Endodermal cell (in vitro differentiated cells): ENCODE results near the gene ANKRD27. TPM values are rescaled to one million over a fixed set of nuclear protein-coding genes. Genes with fewer than 3 reads are reported as not detected.

Experiments used
- DNase-seq: peaks from one replicate; pipeline ENCODE4 v3.0.0-alpha.2; 2017
- H3K27ac ChIP-seq: 2 replicates; pipeline ENCODE4 v1.5.1; 2013; ENCODE audit warnings: mild to moderate bottlenecking, low read depth, low read length, moderate library complexity
- H3K27me3 ChIP-seq: 2 replicates; pipeline ENCODE4 v1.6.1; 2013; ENCODE audit warnings: mild to moderate bottlenecking, low read length, moderate library complexity; ENCODE audit not compliant: insufficient read depth, control insufficient read depth, poor library complexity, severe bottlenecking
- H3K36me3 ChIP-seq: 2 replicates; pipeline ENCODE4 v1.7.0; 2013; ENCODE audit warnings: mild to moderate bottlenecking, low read length, moderate library complexity; ENCODE audit not compliant: control insufficient read depth, insufficient read depth
- H3K4me1 ChIP-seq: one replicate; pipeline ENCODE4 v1.7.0; 2013; ENCODE audit warnings: low read length; ENCODE audit not compliant: control insufficient read depth, insufficient read depth
- H3K4me3 ChIP-seq: 2 replicates; pipeline ENCODE4 v1.5.1; 2013; ENCODE audit warnings: mild to moderate bottlenecking, low read length, moderate library complexity
- H3K9ac ChIP-seq: 2 replicates; pipeline ENCODE4 v1.6.1; 2013; ENCODE audit warnings: mild to moderate bottlenecking, low read length, moderate library complexity; ENCODE audit not compliant: poor library complexity, severe bottlenecking; ENCODE audit errors: extremely low read depth
- H3K9me3 ChIP-seq: 2 replicates; pipeline ENCODE4 v1.6.1; 2013; ENCODE audit warnings: mild to moderate bottlenecking, low read length, moderate library complexity; ENCODE audit not compliant: control insufficient read depth
- H3K27ac Mint-ChIP-seq: 2 replicates; pipeline ENCODE4 v1.8.0; 2020; ENCODE audit warnings: mixed read lengths
- H3K27me3 Mint-ChIP-seq: 2 replicates; pipeline ENCODE4 v1.8.0; 2021; ENCODE audit warnings: mild to moderate bottlenecking, mixed read lengths; ENCODE audit not compliant: insufficient read depth
- H3K36me3 Mint-ChIP-seq: 2 replicates; pipeline ENCODE4 v1.8.0; 2020; ENCODE audit warnings: low read depth, mixed read lengths
- H3K4me1 Mint-ChIP-seq: 2 replicates; pipeline ENCODE4 v1.8.0; 2020; ENCODE audit warnings: mixed read lengths
- H3K4me3 Mint-ChIP-seq: 2 replicates; pipeline ENCODE4 v1.8.0; 2020; ENCODE audit warnings: mild to moderate bottlenecking, moderate library complexity, mixed read lengths
- H3K9me3 Mint-ChIP-seq: 2 replicates; pipeline ENCODE4 v1.8.0; 2020; ENCODE audit warnings: mild to moderate bottlenecking, mixed read lengths
- WGBS, 2 experiments: methylation state at CpG; one replicate each; pipeline versions ENCODE4 v1.1.5 to v1.1.7; 2013; ENCODE audit warnings: missing lambda C conversion rate in 2 of 2, mixed read lengths in 1 of 2; ENCODE audit not compliant: insufficient coverage in 1 of 2, insufficient read length in 1 of 2; 5-methylcytosine and 5-hydroxymethylcytosine counted together
- total RNA-seq, 2 donors: library from RNA; stranded (reverse); fragmentation: NEBNext Ultra II Directional in 1 of 2; extraction: Animal tissue kit (Norgen Biotek cat#: 25700) in 1 of 2; gene quantifications; 2 replicates in 1 of 2; 3 replicates in 1 of 2; pipeline ENCODE4 v1.2.1, GENCODE V29; 2021
- TF ChIP-seq, protein P1 (sequence below): fragments of 200-600 bp; sonication (generic); conservative IDR thresholded peaks from 2 replicates; pipeline ENCODE4 v1.5.0; 2021; ENCODE audit warnings: antibody characterized with exemption, mild to moderate bottlenecking

ANKRD27 gene
- total RNA-seq, 2 donors from 2014 or later = 35.1 to 35.9 TPM

GRCh38 chr19:32666084-32666483 lies 8.9 kb downstream of the ANKRD27 start:
- no peak overlapping the region for H3K4me3 ChIP-seq
- H3K9me3 Mint-ChIP-seq = no peaks in the 10 kb centered on the region
- H3K4me1 ChIP-seq = no peaks in the 10 kb centered on the region
- H3K27me3 ChIP-seq = no peaks in the 10 kb centered on the region
- peaks cover 16% of the 10 kb centered on the region for H3K36me3 ChIP-seq
- no peak overlapping the region for H3K4me3 Mint-ChIP-seq
- H3K27me3 Mint-ChIP-seq = no peaks in the 10 kb centered on the region
- H3K27ac Mint-ChIP-seq = no peak overlapping the region
- 89 to 99% methylated on average over 1 to 6 of the region's 6 CpGs for WGBS, 2 experiments
- TF ChIP-seq, protein P1, sequence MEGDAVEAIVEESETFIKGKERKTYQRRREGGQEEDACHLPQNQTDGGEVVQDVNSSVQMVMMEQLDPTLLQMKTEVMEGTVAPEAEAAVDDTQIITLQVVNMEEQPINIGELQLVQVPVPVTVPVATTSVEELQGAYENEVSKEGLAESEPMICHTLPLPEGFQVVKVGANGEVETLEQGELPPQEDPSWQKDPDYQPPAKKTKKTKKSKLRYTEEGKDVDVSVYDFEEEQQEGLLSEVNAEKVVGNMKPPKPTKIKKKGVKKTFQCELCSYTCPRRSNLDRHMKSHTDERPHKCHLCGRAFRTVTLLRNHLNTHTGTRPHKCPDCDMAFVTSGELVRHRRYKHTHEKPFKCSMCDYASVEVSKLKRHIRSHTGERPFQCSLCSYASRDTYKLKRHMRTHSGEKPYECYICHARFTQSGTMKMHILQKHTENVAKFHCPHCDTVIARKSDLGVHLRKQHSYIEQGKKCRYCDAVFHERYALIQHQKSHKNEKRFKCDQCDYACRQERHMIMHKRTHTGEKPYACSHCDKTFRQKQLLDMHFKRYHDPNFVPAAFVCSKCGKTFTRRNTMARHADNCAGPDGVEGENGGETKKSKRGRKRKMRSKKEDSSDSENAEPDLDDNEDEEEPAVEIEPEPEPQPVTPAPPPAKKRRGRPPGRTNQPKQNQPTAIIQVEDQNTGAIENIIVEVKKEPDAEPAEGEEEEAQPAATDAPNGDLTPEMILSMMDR = no peak
- H3K9me3 ChIP-seq = no peaks in the 10 kb centered on the region
- no peak for DNase-seq
- H3K27ac ChIP-seq = no peak overlapping the region
- H3K4me1 Mint-ChIP-seq = peaks cover 6% of the 10 kb centered on the region
- H3K9ac ChIP-seq = no peak overlapping the region
- peaks cover 13% of the 10 kb centered on the region for H3K36me3 Mint-ChIP-seq

DNA sequence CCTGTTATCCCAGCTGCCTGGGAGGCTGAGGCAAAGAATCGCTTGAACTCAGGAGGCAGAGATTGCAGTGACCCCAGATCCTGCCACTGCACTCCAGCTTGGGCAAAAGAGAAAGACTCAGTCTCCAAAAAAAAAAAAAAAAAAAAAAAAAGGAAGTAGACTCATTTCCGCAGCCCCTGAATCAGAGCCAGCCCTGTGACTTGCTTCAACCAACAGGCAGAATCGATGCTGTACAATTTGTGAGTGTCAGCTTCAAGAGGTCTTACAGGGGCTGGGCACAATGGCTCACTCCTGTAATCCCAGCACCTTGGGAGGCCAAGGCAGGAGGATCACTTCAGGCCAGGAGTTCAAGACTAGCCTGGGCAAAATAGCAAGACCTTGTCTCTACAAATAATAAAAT lies 12.8 kb downstream of the ANKRD27 start:
- no peaks in the 10 kb centered on the region for H3K9me3 Mint-ChIP-seq
- WGBS, 2 experiments = 60 to 63% methylated on average over 1 to 3 of the region's 3 CpGs
- H3K27ac Mint-ChIP-seq = no peak overlapping the region
- no peak overlapping the region for H3K9ac ChIP-seq
- no peaks in the 10 kb centered on the region for H3K4me1 ChIP-seq
- H3K27me3 ChIP-seq = no peaks in the 10 kb centered on the region
- TF ChIP-seq, protein P1 = no peak
- no peaks in the 10 kb centered on the region for H3K9me3 ChIP-seq
- no peak overlapping the region for H3K4me3 ChIP-seq
- no peak overlapping the region for H3K4me3 Mint-ChIP-seq
- peaks cover 15% of the 10 kb centered on the region for H3K36me3 Mint-ChIP-seq
- no peak overlapping the region for H3K27ac ChIP-seq
- no peak for DNase-seq
- peaks cover 25% of the 10 kb centered on the region for H3K36me3 ChIP-seq
- H3K4me1 Mint-ChIP-seq = no peaks in the 10 kb centered on the region
- no peaks in the 10 kb centered on the region for H3K27me3 Mint-ChIP-seq

GRCh38 chr19:32661318-32661717 lies 13.7 kb downstream of the ANKRD27 start:
- H3K27me3 ChIP-seq = no peaks in the 10 kb centered on the region
- H3K36me3 ChIP-seq = peaks cover 25% of the 10 kb centered on the region
- H3K4me3 ChIP-seq = no peak overlapping the region
- no peak overlapping the region for H3K4me3 Mint-ChIP-seq
- peaks cover 12% of the 10 kb centered on the region for H3K36me3 Mint-ChIP-seq
- no peak overlapping the region for H3K27ac ChIP-seq
- TF ChIP-seq, protein P1 = no peak
- no peaks in the 10 kb centered on the region for H3K4me1 ChIP-seq
- no peak overlapping the region for H3K27ac Mint-ChIP-seq
- no peak overlapping the region for H3K9ac ChIP-seq
- no peaks in the 10 kb centered on the region for H3K27me3 Mint-ChIP-seq
- H3K4me1 Mint-ChIP-seq = no peaks in the 10 kb centered on the region
- H3K9me3 ChIP-seq = no peaks in the 10 kb centered on the region
- no peaks in the 10 kb centered on the region for H3K9me3 Mint-ChIP-seq
- WGBS, 2 experiments = 92 to 100% methylated on average over 3 to 7 of the region's 7 CpGs
- no peak for DNase-seq
